Psoas muscle (tissue), 8 donors: ENCODE results near the gene IL17F. TPM values are rescaled to one million over a fixed set of nuclear protein-coding genes. Genes with fewer than 3 reads are reported as not detected.

ENCODE experiments used
- ATAC-seq, 4 donors: fragments of 200-7000 bp; cut with Tn5 transposase; one replicate each; pipeline ENCODE4 v1.9.1; 2020; ENCODE audit warnings: moderate library complexity in 3 of 4, mild to moderate bottlenecking in 2 of 4
- DNase-seq, 2 donors: peaks; one replicate each; pipeline ENCODE4 v3.0.0-alpha.2; 2020
- H3K27ac ChIP-seq: fragments of 200-600 bp; one replicate; pipeline ENCODE4 v1.8.0; 2022
- H3K27me3 ChIP-seq, 3 donors: fragments of 200-600 bp in 1 of 3; one replicate each; pipeline versions ENCODE4 v1.6.1 to v1.8.0; 2013 to 2022; ENCODE audit warnings: low read length in 2 of 3, mild to moderate bottlenecking in 2 of 3, moderate library complexity in 1 of 3; ENCODE audit not compliant: insufficient read depth in 3 of 3
- H3K36me3 ChIP-seq, 2 donors: fragments of 200-600 bp in 1 of 2; one replicate each; pipeline versions ENCODE4 v1.6.1 to v1.8.0; 2013 to 2022; ENCODE audit warnings: low read depth in 1 of 2, mild to moderate bottlenecking in 1 of 2, moderate library complexity in 1 of 2; ENCODE audit not compliant: insufficient read depth in 1 of 2
- H3K4me1 ChIP-seq: fragments of 200-600 bp; one replicate; pipeline ENCODE4 v1.8.0; 2022
- H3K4me3 ChIP-seq: fragments of 200-600 bp; one replicate; pipeline ENCODE4 v1.8.0; 2022; ENCODE audit warnings: mild to moderate bottlenecking
- H3K9me3 ChIP-seq: fragments of 200-600 bp; one replicate; pipeline ENCODE4 v1.8.0; 2022
- CTCF ChIP-seq: fragments of 200-600 bp; IDR thresholded peaks from one replicate; pipeline ENCODE4 v1.8.0; 2022; ENCODE audit warnings: antibody characterized with exemption
- WGBS, 3 donors: extraction: QIAGEN DNeasy Blood & Tissue Kit; methylation state at CpG; one replicate each; pipeline versions ENCODE4 v1.1.6 to v1.1.7; 2013; 5-methylcytosine and 5-hydroxymethylcytosine counted together
- intact Hi-C, 2 donors: fragments of 100-400 bp; cut with DNase I; formaldehyde crosslinking; loops; one replicate each; pipeline versions ENCODE4 v1.11.0 to v1.14.2; 2022
- polyA plus RNA-seq, 3 donors: library from polyadenylated mRNA; stranded (reverse); fragments of 200-250 nt; gene quantifications; one replicate each; pipeline ENCODE4 v1.2.3, GENCODE V29; 2013
- total RNA-seq, 4 donors: library from RNA; stranded (reverse); fragmentation: NEBNext Ultra II Directional in 2 of 4; extraction: Animal tissue kit (Norgen Biotek cat#: 25700) in 2 of 4; gene quantifications; one replicate each; pipeline versions ENCODE4 v1.2.1 to v1.2.4, GENCODE V29; 2021 to 2023
- donor health status: healthy with polysubstance abuse.
- donor health status: DM: no; HTN: no; CAD: no; lungs with moderate emphysema.
- donor health status: Bipolar disorder and iron deficiency.
- donor health status: healthy.
- donor health status: DM: yes; HTN: yes; CAD: no.
- donor health status: DM: no; HTN: no; CAD: no.
- donor health status: DM: no; HTN: no; CAD: no.
- donor health status: DM: yes; HTN: yes; CAD: no.

Gene IL17F
- total and polyA plus RNA-seq, 7 donors, result not detected

- no peak for TF ChIP-seq CTCF
- Histone ChIP-seq H3K9me3 (no peaks in the 10 kb centered on the region), H3K27ac (no peak overlapping the region), H3K27me3 (peaks cover 0 to 25% (median 6%) of the 10 kb centered on the region in 3 donors), H3K4me3 (no peak overlapping the region), H3K4me1 (no peaks in the 10 kb centered on the region), H3K36me3 (no peaks in the 10 kb centered on the region)
- ATAC-seq (no peak), DNase-seq (no peak)
- 93 to 97% (median 96%) methylated on average over 8 of the region's 8 CpGs for WGBS, 3 donors
- intact Hi-C loops, result no loop called here
These were observed 10.6 kb upstream of the IL17F start for GRCh38 chr6:52254731-52255378.

DNA sequence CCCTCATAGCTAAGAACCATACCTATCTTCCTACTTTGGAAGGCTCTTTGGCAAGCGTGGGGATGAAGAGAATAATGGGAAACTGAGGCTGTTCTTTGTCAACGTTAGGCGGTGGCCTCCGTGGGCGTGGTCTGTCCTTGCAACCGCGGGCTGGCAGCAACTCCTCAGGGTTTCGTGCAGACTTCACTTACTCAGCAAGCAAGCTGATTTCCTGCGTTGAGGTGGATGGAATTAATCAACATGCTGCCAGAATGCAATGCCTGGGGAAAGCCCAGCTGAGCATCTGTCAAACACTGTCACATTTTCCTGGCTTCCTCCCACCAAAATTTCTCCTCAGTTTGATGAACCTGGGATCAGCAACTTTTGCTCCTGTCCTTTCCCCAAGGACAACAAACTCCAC, 9.2 kb upstream of the IL17F start:
- ATAC-seq, result no peak
- 43 to 48% (median 44%) methylated on average over 9 of the region's 9 CpGs for WGBS, 3 donors
- Histone ChIP-seq H3K9me3 (no peaks in the 10 kb centered on the region), H3K4me1 (no peaks in the 10 kb centered on the region), H3K4me3 (no peak overlapping the region), H3K36me3 (no peaks in the 10 kb centered on the region), H3K27ac (no peak overlapping the region), H3K27me3 (peaks cover 0 to 25% (median 6%) of the 10 kb centered on the region in 3 donors)
- intact Hi-C loops, result no loop called here
- no peak for DNase-seq
- no peak for TF ChIP-seq CTCF

- TF ChIP-seq CTCF, result no peak
- no peak for DNase-seq
These were observed 6.8 kb upstream of the IL17F start for GRCh38 chr6:52251113-52251512.

GRCh38 chr6:52249078-52249477, 4.8 kb upstream of the IL17F start:
- H3K4me1 ChIP-seq, result no peaks in the 10 kb centered on the region
- DNase-seq (no peak), ATAC-seq (no peak)
- H3K4me3 ChIP-seq, result no peak overlapping the region
- intact Hi-C loops, result no loop called here
- TF ChIP-seq CTCF, result no peak
- no peaks in the 10 kb centered on the region for H3K9me3 ChIP-seq
- peaks cover 0 to 11% (median 6%) of the 10 kb centered on the region in 3 donors for H3K27me3 ChIP-seq
- WGBS, 3 donors, result 76 to 93% (median 79%) methylated on average over 2 of the region's 2 CpGs
- H3K36me3 ChIP-seq, result no peaks in the 10 kb centered on the region
- no peak overlapping the region for H3K27ac ChIP-seq

More at GRCh38 chr6:52251113-52251512, 6.8 kb upstream of the IL17F start:
- H3K36me3 ChIP-seq, result no peaks in the 10 kb centered on the region
- H3K4me1 ChIP-seq, result no peaks in the 10 kb centered on the region
- intact Hi-C loops, result no loop called here
- no peak for ATAC-seq
- no peak overlapping the region for H3K4me3 ChIP-seq
- peaks cover 0 to 25% (median 6%) of the 10 kb centered on the region in 3 donors for H3K27me3 ChIP-seq
- H3K27ac ChIP-seq, result no peak overlapping the region
- H3K9me3 ChIP-seq, result no peaks in the 10 kb centered on the region

GRCh38 chr6:52245425-52245824, 1.1 kb upstream of the IL17F start:
- TF ChIP-seq CTCF, result no peak
- ATAC-seq, result no peak
- Histone ChIP-seq H3K4me1 (no peaks in the 10 kb centered on the region), H3K4me3 (no peak overlapping the region), H3K27ac (no peak overlapping the region), H3K27me3 (no peaks in the 10 kb centered on the region), H3K9me3 (no peaks in the 10 kb centered on the region), H3K36me3 (no peaks in the 10 kb centered on the region)
- 89 to 93% (median 92%) methylated on average over 1 of the region's 1 CpG for WGBS, 3 donors
- intact Hi-C loops, result no loop called here
- no peak for DNase-seq
